ENCODE results near the gene NSF.
"Not testable (repeated sequence)": the region's sequence is repeated elsewhere in the genome, so short reads cannot be mapped to it uniquely, and the experiment has no call there.

NSF gene

GRCh38 chr17:46632146-46632545, 41.7 kb downstream of the NSF start:
- DNase-seq, result not testable (repeated sequence)

GRCh38 chr17:46634844-46635243, 44.4 kb downstream of the NSF start:
- DNase-seq, result not testable (repeated sequence)

- not testable (repeated sequence) for DNase-seq
Observed at GRCh38 chr17:46641861-46642656, 51.6 kb downstream of the NSF start.

- not testable (repeated sequence) for DNase-seq
Observed at GRCh38 chr17:46647251-46647650, 56.8 kb downstream of the NSF start.

- DNase-seq, result not testable (repeated sequence)
Observed at GRCh38 chr17:46647688-46648278, 57.3 kb downstream of the NSF start.

GRCh38 chr17:46649246-46649645, 58.8 kb downstream of the NSF start:
- not testable (repeated sequence) for DNase-seq

GRCh38 chr17:46652024-46652643, 61.7 kb downstream of the NSF start:
- DNase-seq, result not testable (repeated sequence)

- DNase-seq, result not testable (repeated sequence)
Observed at GRCh38 chr17:46658235-46658634, 67.8 kb downstream of the NSF start.

- DNase-seq, result not testable (repeated sequence)
Observed at GRCh38 chr17:46659702-46660101, 69.2 kb downstream of the NSF start.

GRCh38 chr17:46663123-46663522, 72.7 kb downstream of the NSF start:
- not testable (repeated sequence) for DNase-seq

- not testable (repeated sequence) for DNase-seq
Observed at GRCh38 chr17:46663552-46663951, 73.1 kb downstream of the NSF start.

GRCh38 chr17:46665969-46666368, 75.5 kb downstream of the NSF start:
- DNase-seq, result not testable (repeated sequence)

GRCh38 chr17:46670789-46671188, 80.3 kb downstream of the NSF start:
- DNase-seq, result not testable (repeated sequence)

GRCh38 chr17:46672777-46673176, 82.3 kb downstream of the NSF start:
- DNase-seq, result not testable (repeated sequence)

GRCh38 chr17:46677819-46678218, 87.3 kb downstream of the NSF start:
- DNase-seq, result not testable (repeated sequence)

- DNase-seq, result not testable (repeated sequence)
Observed at GRCh38 chr17:46683653-46684052, 93.2 kb downstream of the NSF start.

GRCh38 chr17:46685284-46685683, 94.8 kb downstream of the NSF start:
- not testable (repeated sequence) for DNase-seq

- not testable (repeated sequence) for DNase-seq
Observed at GRCh38 chr17:46692196-46692595, 101.7 kb downstream of the NSF start.

GRCh38 chr17:46693283-46693682, 102.8 kb downstream of the NSF start:
- not testable (repeated sequence) for DNase-seq

GRCh38 chr17:46696522-46696921, 106.1 kb downstream of the NSF start:
- DNase-seq, result not testable (repeated sequence)

GRCh38 chr17:46699014-46699413, 108.5 kb downstream of the NSF start:
- not testable (repeated sequence) for DNase-seq

- DNase-seq, result no peak
Observed at GRCh38 chr17:46717999-46718398, 127.5 kb downstream of the NSF start.

GRCh38 chr17:46719891-46720290, 129.4 kb downstream of the NSF start:
- no peak for DNase-seq

GRCh38 chr17:46720408-46720807, 129.9 kb downstream of the NSF start:
- DNase-seq, result no peak

Measured in NCI-H510A treated with DMSO at 0.1 percent for 48 hours (cell line).